HL-60 (cell line): ENCODE data around the gene AXL.

Source experiments
- DNase-seq, 2 experiments: peaks; one replicate each; pipeline ENCODE4 v3.0.0-alpha.2; 2010 to 2020; ENCODE audit warnings: low read depth in 1 of 2, low spot score in 1 of 2
- H3K27ac ChIP-seq: fragments of 250-450 bp; sonication (Bioruptor Pico); replicated peaks from 2 replicates; pipeline ENCODE4 v1.5.1; 2020; ENCODE audit warnings: mild to moderate bottlenecking, moderate library complexity
- H3K27me3 ChIP-seq: fragments of 250-450 bp; sonication (Bioruptor Pico); 2 replicates; pipeline ENCODE4 v1.5.1; 2021; ENCODE audit warnings: mild to moderate bottlenecking, moderate library complexity; ENCODE audit not compliant: insufficient read depth, poor library complexity, severe bottlenecking
- H3K4me3 ChIP-seq: replicated peaks from 2 replicates; pipeline ENCODE4 v1.5.1; 2011; ENCODE audit warnings: mild to moderate bottlenecking, control low read depth, low read length; ENCODE audit not compliant: insufficient read depth
- CTCF ChIP-seq: IDR thresholded peaks from one replicate; pipeline ENCODE4 v1.5.1; 2011; ENCODE audit warnings: low read length, control low read depth, inconsistent platforms; ENCODE audit not compliant: insufficient read depth
- GABPA ChIP-seq: IDR thresholded peaks from 2 replicates; pipeline ENCODE4 v1.6.1; 2012; ENCODE audit warnings: low read depth
- POLR2AphosphoS5 ChIP-seq: IDR thresholded peaks from 2 replicates; pipeline ENCODE4 v1.6.1; 2012; ENCODE audit warnings: low read depth
- REST ChIP-seq: IDR thresholded peaks from 2 replicates; pipeline ENCODE4 v1.6.1; 2012; ENCODE audit warnings: low read depth; ENCODE audit not compliant: insufficient replicate concordance
- SPI1 ChIP-seq: IDR thresholded peaks from 2 replicates; pipeline ENCODE4 v1.6.1; 2012; ENCODE audit warnings: low read depth, mild to moderate bottlenecking, borderline replicate concordance

Gene AXL

GRCh38 chr19:41300555-41300954 is 81.5 kb downstream of the AXL start:
- TF ChIP-seq SPI1 (no peak), POLR2AphosphoS5 (no peak), CTCF (no peak), GABPA (no peak), REST (no peak)
- Histone ChIP-seq H3K4me3 (no peak overlapping the region), H3K27ac (no peak overlapping the region), H3K27me3 (no peaks in the 10 kb centered on the region)
- no peak for DNase-seq

GRCh38 chr19:41302624-41303351 is 83.8 kb downstream of the AXL start:
- no peak overlapping the region for H3K27ac ChIP-seq
- H3K4me3 ChIP-seq, result no peak overlapping the region
- peak in 1 of 2 experiments; percentile 45 for DNase-seq
- no peaks in the 10 kb centered on the region for H3K27me3 ChIP-seq
- TF ChIP-seq POLR2AphosphoS5 (no peak), REST (no peak), GABPA (no peak), SPI1 (no peak), CTCF (no peak)

- Histone ChIP-seq H3K27me3 (no peaks in the 10 kb centered on the region), H3K4me3 (no peak overlapping the region), H3K27ac (no peak overlapping the region)
- TF ChIP-seq GABPA (no peak), CTCF (no peak), REST (no peak), POLR2AphosphoS5 (no peak)
- DNase-seq, result no peak
Measured at GRCh38 chr19:41303954-41304353, 84.9 kb downstream of the AXL start.
